HepG2 (cell line): Measurements from ENCODE around the gene ESRP2. TPM values are rescaled to one million over a fixed set of nuclear protein-coding genes. Genes with fewer than 3 reads are reported as not detected.

Source experiments
- ATAC-seq: fragments of 200-7000 bp; cut with Tn5 transposase; 3 replicates; pipeline ENCODE4 v1.9.1; 2020; ENCODE audit warnings: mild to moderate bottlenecking, moderate library complexity
- Bru-seq: library from RNA; stranded (reverse); fragments of 400-500 nt; gene quantifications from one replicate; lab custom pipeline; 2021; lab: Mats Ljungman, UMichigan
- BruChase-seq, 2 experiments: library from RNA; stranded (reverse); fragments of 400-500 nt; gene quantifications; one replicate each; lab custom pipeline; 2021; lab: Mats Ljungman, UMichigan
- BruUV-seq: library from RNA; stranded (reverse); fragments of 400-500 nt; replicated peaks from 2 replicates; lab custom pipeline; 2021; lab: Mats Ljungman, UMichigan
- CTCF ChIA-PET: fragments of 300-600 bp; formaldehyde crosslinking; extraction: SDS; loops from one replicate; lab custom pipeline; 2021; ENCODE audit warnings: low total read pairs, inconsistent platforms, low intra/inter-chr PET ratio; lab: Yijun Ruan, JAX
- POLR2A ChIA-PET: fragments of 350-600 bp; sonication (Branson Sonifier 250); formaldehyde crosslinking; loops from one replicate; lab custom pipeline; 2020; ENCODE audit warnings: antibody characterized with exemption, inconsistent platforms; lab: Yijun Ruan, JAX
- DNase-seq: peaks from one replicate; pipeline ENCODE4 v3.0.0-alpha.2; 2015; ENCODE audit warnings: low spot score
- FAIRE-seq: peaks from 3 replicates; lab custom pipeline; 2011; peaks lifted over from hg19 to GRCh38; lab: Jason Lieb, UNC
- H2AFZ ChIP-seq: one replicate; pipeline ENCODE4 v1.6.1; 2011; ENCODE audit warnings: low read length, inconsistent platforms
- H3K27ac ChIP-seq: fragments of 300-600 bp; 3 replicates; pipeline ENCODE4 v1.8.0; 2011; ENCODE audit warnings: mixed run types, mild to moderate bottlenecking, mixed read lengths, low read length, inconsistent platforms; ENCODE audit not compliant: insufficient read depth; ENCODE audit errors: extremely low read length
- H3K27me3 ChIP-seq, 2 experiments: fragments of 200-600 bp in 1 of 2; 2 replicates in 1 of 2; 3 replicates in 1 of 2; pipeline versions ENCODE4 v1.6.0 to v1.8.0; 2011; ENCODE audit warnings: low read length in 2 of 2, mild to moderate bottlenecking in 2 of 2, moderate library complexity in 2 of 2, inconsistent platforms in 1 of 2; ENCODE audit not compliant: insufficient read depth in 2 of 2, control insufficient read depth in 1 of 2
- H3K36me3 ChIP-seq, 2 experiments: fragments of 200-600 bp in 1 of 2; replicated peaks in 1 of 2; 2 replicates in 1 of 2; 3 replicates in 1 of 2; pipeline versions ENCODE4 v1.5.1 to v1.8.0; 2011; ENCODE audit warnings: low read length in 2 of 2, inconsistent platforms in 1 of 2; ENCODE audit not compliant: insufficient read depth in 2 of 2, control insufficient read depth in 1 of 2
- H3K4me1 ChIP-seq: 2 replicates; pipeline ENCODE4 v1.5.1; 2012; ENCODE audit warnings: low read length, inconsistent platforms; ENCODE audit not compliant: insufficient read depth
- H3K4me2 ChIP-seq: 2 replicates; pipeline ENCODE4 v1.6.0; 2011; ENCODE audit warnings: low read depth, low read length, inconsistent platforms
- H3K4me3 ChIP-seq, 3 experiments: fragments of 200-600 bp in 1 of 3; sonication (generic), shearing (Covaris generic) in 1 of 3; replicated peaks in 1 of 3; 2 replicates each; pipeline ENCODE4 v1.5.1; 2011 to 2016; ENCODE audit warnings: low read length in 3 of 3, inconsistent platforms in 2 of 3, low read depth in 2 of 3, mild to moderate bottlenecking in 2 of 3, control low read depth in 1 of 3, mixed read lengths in 1 of 3; ENCODE audit not compliant: insufficient read depth in 1 of 3
- H3K79me2 ChIP-seq: one replicate; pipeline ENCODE4 v1.6.1; 2011; ENCODE audit warnings: low read length, inconsistent platforms; ENCODE audit not compliant: insufficient read depth
- H3K9ac ChIP-seq: 2 replicates; pipeline ENCODE4 v1.6.0; 2011; ENCODE audit warnings: mild to moderate bottlenecking, low read depth, low read length, inconsistent platforms; ENCODE audit not compliant: insufficient read depth
- H3K9me3 ChIP-seq: 2 replicates; pipeline ENCODE4 v1.5.1; 2012; ENCODE audit warnings: mild to moderate bottlenecking, low read length
- H4K20me1 ChIP-seq: 2 replicates; pipeline ENCODE4 v1.6.0; 2011; ENCODE audit warnings: inconsistent platforms, mild to moderate bottlenecking, low read length, moderate library complexity; ENCODE audit not compliant: insufficient read depth
- DBP ChIP-seq: sonication (generic); formaldehyde crosslinking; IDR thresholded peaks from 2 replicates; pipeline ENCODE4 v1.4.0; 2020; ENCODE audit warnings: missing genetic modification reagents; ENCODE audit errors: not compliant biosample characterization
- GFI1 ChIP-seq: sonication (generic); formaldehyde crosslinking; IDR thresholded peaks from 2 replicates; pipeline ENCODE4 v1.5.0; 2020; ENCODE audit warnings: missing genetic modification reagents, mild to moderate bottlenecking, borderline replicate concordance
- GZF1 ChIP-seq: sonication (generic); formaldehyde crosslinking; IDR thresholded peaks from 2 replicates; pipeline ENCODE4 v1.5.1; 2020; ENCODE audit warnings: mild to moderate bottlenecking, missing genetic modification reagents
- NONO ChIP-seq, 2 experiments: fragments of 450-650 bp in 1 of 2; sonication (generic) in 1 of 2; formaldehyde crosslinking in 1 of 2; IDR thresholded peaks in 1 of 2; conservative IDR thresholded peaks in 1 of 2; 2 replicates each; pipeline versions ENCODE4 v1.6.1 to v1.8.0; 2017 to 2022; ENCODE audit warnings: mild to moderate bottlenecking in 1 of 2, missing genetic modification reagents in 1 of 2, moderate library complexity in 1 of 2
- RARA ChIP-seq: IDR thresholded peaks from 2 replicates; pipeline ENCODE4 v1.6.1; 2016; ENCODE audit warnings: missing genetic modification reagents, missing compliant biosample characterization
- SKI ChIP-seq: fragments of 450-650 bp; IDR thresholded peaks from one replicate; pipeline ENCODE4 v1.6.1; 2018; ENCODE audit warnings: mild to moderate bottlenecking; ENCODE audit not compliant: partially characterized antibody
- SRF ChIP-seq: IDR thresholded peaks from 2 replicates; pipeline ENCODE4 v1.6.1; 2011; ENCODE audit warnings: mild to moderate bottlenecking, low read depth, low read length, moderate library complexity
- TFAP4 ChIP-seq: sonication (generic); IDR thresholded peaks from 2 replicates; pipeline ENCODE4 v1.6.1; 2016; ENCODE audit warnings: low read depth, borderline replicate concordance
- ZBTB1 ChIP-seq: sonication (generic); formaldehyde crosslinking; IDR thresholded peaks from 2 replicates; pipeline ENCODE4 v1.4.0; 2020; ENCODE audit warnings: missing genetic modification reagents, borderline replicate concordance
- ZNF329 ChIP-seq: sonication (generic); formaldehyde crosslinking; IDR thresholded peaks from 2 replicates; pipeline ENCODE4 v1.9.0; 2021; ENCODE audit warnings: low read depth, mild to moderate bottlenecking, missing genetic modification reagents
- ZNF740 ChIP-seq: sonication (generic); formaldehyde crosslinking; IDR thresholded peaks from 2 replicates; pipeline ENCODE4 v1.4.0; 2020; ENCODE audit warnings: missing genetic modification reagents
- ZNF777 ChIP-seq: sonication (generic); formaldehyde crosslinking; IDR thresholded peaks from 2 replicates; pipeline ENCODE4 v1.4.0; 2020; ENCODE audit warnings: missing genetic modification reagents
- ZNF841 ChIP-seq: sonication (generic); formaldehyde crosslinking; IDR thresholded peaks from 2 replicates; pipeline ENCODE4 v1.8.1; 2023; ENCODE audit warnings: missing genetic modification reagents, borderline replicate concordance
- whole genome bisulfite sequencing: methylation state at CpG from one replicate; pipeline ENCODE4 v1.1.6; 2017; ENCODE audit warnings: low lambda C conversion rate; 5-methylcytosine and 5-hydroxymethylcytosine counted together
- in situ Hi-C: cut with HindIII; loops from 2 replicates; pipeline ENCODE4 v1.10.0; 2017; ENCODE audit warnings: low pct_unique_long_range_greater_than_20kb; ENCODE audit not compliant: extremely low pct_ligation_motif_present
- intact Hi-C: fragments of 100-400 bp; cut with micrococcal nuclease; formaldehyde crosslinking; loops from one replicate; pipeline ENCODE4 v1.10.0; 2022; ENCODE audit not compliant: unreplicated experiment
- long read RNA-seq, 2 experiments: library from RNA in 1 of 2; library from polyadenylated mRNA in 1 of 2; stranded (forward) in 1 of 2; unstranded in 1 of 2; transcript quantifications; one replicate each; pipeline ENCODE4 v2.0.0, GENCODE V29; 2019 to 2022
- polyA minus RNA-seq, 3 experiments: library from RNA; depleted of rRNA, polyadenylated mRNA; stranded (reverse); fragments of >200 nt; gene quantifications; 2 replicates each; pipeline ENCODE4 v1.2.3, GENCODE V29; 2011; ENCODE audit warnings: low replicate concordance in 1 of 3
- polyA plus RNA-seq, 8 experiments: library from polyadenylated mRNA; depleted of rRNA in 3 of 8; stranded (reverse) in 7 of 8; unstranded in 1 of 8; fragments of >200 nt; fragmentation: Illumina TruSeq in 4 of 8; extraction: Trizol in 4 of 8; gene quantifications; 2 replicates each; pipeline versions ENCODE4 v1.2.1 to v1.2.3, GENCODE V29; 2011 to 2016; ENCODE audit warnings: low read depth in 4 of 8, missing spikeins in 1 of 8, mixed read lengths in 1 of 8; ENCODE audit not compliant: insufficient read depth in 1 of 8
- total RNA-seq, 5 experiments: library from RNA; depleted of rRNA; stranded (reverse); fragments of >200 nt; fragmentation: Illumina TruSeq; extraction: Trizol; gene quantifications; 2 replicates each; pipeline ENCODE4 v1.2.3, GENCODE V29; 2016; ENCODE audit warnings: low read depth in 1 of 5
- TF ChIP-seq, protein P1 (sequence below), 2 experiments: sonication (generic) in 1 of 2; formaldehyde crosslinking in 1 of 2; IDR thresholded peaks; 2 replicates each; pipeline versions ENCODE4 v1.4.0 to v1.6.1; 2018 to 2020; ENCODE audit warnings: missing genetic modification reagents in 2 of 2, borderline replicate concordance in 1 of 2, low read depth in 1 of 2, mild to moderate bottlenecking in 1 of 2, missing biosample characterization in 1 of 2

The ESRP2 gene
- total RNA-seq (2016; rRNA removed; fragmentation: Illumina TruSeq; extraction: Trizol), result 17.1 and 21.1 TPM in 2 replicates
- total RNA-seq (2016; cell fraction: cytosol; rRNA removed; fragmentation: Illumina TruSeq; extraction: Trizol; ENCODE audit: low read depth), result 6.8 and 7.6 TPM in 2 replicates
- total RNA-seq (2016; cell fraction: insoluble cytoplasmic fraction; rRNA removed; fragmentation: Illumina TruSeq; extraction: Trizol), result 14.0 and 20.2 TPM in 2 replicates
- total RNA-seq (2016; cell fraction: membrane; rRNA removed; fragmentation: Illumina TruSeq; extraction: Trizol), result 8.4 and 9.8 TPM in 2 replicates
- total RNA-seq (2016; cell fraction: nucleus; rRNA removed; fragmentation: Illumina TruSeq; extraction: Trizol), result 30.8 and 33.0 TPM in 2 replicates
- polyA plus RNA-seq (2011; rRNA removed), result 32.4 and 36.3 TPM in 2 replicates
- 15.3 and 21.4 TPM in 2 replicates for polyA plus RNA-seq (2011; cell fraction: cytosol; rRNA removed)
- polyA plus RNA-seq (2011; cell fraction: nucleus; rRNA removed), result 149 and 178 TPM in 2 replicates
- polyA plus RNA-seq (2012), result 22.9 and 25.0 TPM in 2 replicates
- 1.9 and 2.0 TPM in 2 replicates for polyA plus RNA-seq (2016; cell fraction: cytosol; fragmentation: Illumina TruSeq; extraction: Trizol; ENCODE audit: low read depth)
- 20.9 and 25.3 TPM in 2 replicates for polyA plus RNA-seq (2016; cell fraction: insoluble cytoplasmic fraction; fragmentation: Illumina TruSeq; extraction: Trizol; ENCODE audit: low read depth)
- 6.3 and 6.7 TPM in 2 replicates for polyA plus RNA-seq (2016; cell fraction: membrane; fragmentation: Illumina TruSeq; extraction: Trizol; ENCODE audit: low read depth)
- 75.9 and 77.2 TPM in 2 replicates for polyA plus RNA-seq (2016; cell fraction: nucleus; fragmentation: Illumina TruSeq; extraction: Trizol; ENCODE audit: insufficient read depth, low read depth)
- 91.8 and 102 TPM in 2 replicates for polyA minus RNA-seq (2011; rRNA and poly(A)+ RNA removed; ENCODE audit: low replicate concordance)
- 22.4 and 22.8 TPM in 2 replicates for polyA minus RNA-seq (2011; cell fraction: cytosol; rRNA and poly(A)+ RNA removed)
- polyA minus RNA-seq (2011; cell fraction: nucleus; rRNA and poly(A)+ RNA removed), result 79.8 and 79.9 TPM in 2 replicates
- Bru-seq, nascent RNA, result percentile 84 among the genes with signal in this experiment
- percentile 91 among the genes with signal in this experiment for BruChase-seq, experiment 1, labeled RNA remaining after a 6-hour chase
- BruChase-seq, experiment 2, labeled RNA remaining after a 2-hour chase, result percentile 90 among the genes with signal in this experiment
- long read RNA-seq, experiment 1, partial matches to known transcripts, result 5 of 10 reads
- long read RNA-seq, experiment 1, other reads (novel, unspliced or antisense), result 3 of 10 reads
- long read RNA-seq, experiment 2, transcript ESRP2-202 (15 exons, 3,793 nt), result major isoform, 27 of 77 reads
- long read RNA-seq, experiment 2, partial matches to known transcripts, result 29 of 77 reads
- long read RNA-seq, experiment 2, other reads (novel, unspliced or antisense), result 21 of 77 reads

DNA sequence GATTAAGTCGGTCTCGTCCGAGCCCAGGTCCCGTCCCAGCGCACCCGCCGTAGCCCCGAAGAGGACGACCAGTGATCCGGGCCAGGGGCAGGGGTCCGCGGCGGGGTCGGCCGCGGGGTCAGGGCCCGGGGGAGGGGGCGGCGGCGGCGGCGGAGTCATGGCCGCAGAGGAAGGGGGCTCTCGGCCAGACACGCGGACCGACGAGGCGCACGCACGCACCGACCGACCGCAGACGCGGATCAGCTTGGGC, at the start of gene ESRP2:
Gene ESRP2 (minus strand): TSS at position 241 of the 250 bp plus-strand sequence. CDS start 82 bp downstream, at position 159.
- peaks cover 20 to 25% of the 10 kb centered on the region in 2 experiments for H3K36me3 ChIP-seq
- ChIA-PET POLR2A (interaction anchor here (1.0 to 5.6 kb wide), 14 partner anchors 9 to 270 kb away, joined by 3 to 100 read pairs (median 20); partner anchors contain the start of genes NFATC3, PLA2G15, PRMT7 and SLC7A6), CTCF (no interaction called here)
- no peaks in the 10 kb centered on the region; a peak in 1 of 5 replicates for H3K27me3 ChIP-seq
- no peaks in the 10 kb centered on the region for H3K9me3 ChIP-seq
- H4K20me1 ChIP-seq, result peaks cover 27% of the 10 kb centered on the region
- intact Hi-C loops (loop anchor here (2.0 kb wide), 1 partner anchor 29 kb away; the partner anchor contains the start of gene SLC7A6), in situ Hi-C loops (loop anchor here (10.0 kb wide), 1 partner anchor 151 kb away; the partner anchor contains the start of gene NFATC3)
- peak within 1 kb of the TSS; percentile 99 for H3K4me2 ChIP-seq
- no peak for FAIRE-seq
- no CpG with 5 or more reads among the region's 36 CpGs for WGBS
- H2AFZ ChIP-seq, result no peak within 1 kb of the TSS
- no TSS peak for BruUV-seq
- H3K79me2 ChIP-seq, result peaks cover 29% of the 10 kb centered on the region
- no peak for ATAC-seq
- DNase-seq, result no peak
- peaks cover 38% of the 10 kb centered on the region for H3K4me1 ChIP-seq
- peak within 1 kb of the TSS; percentile 85 for H3K27ac ChIP-seq
- H3K9ac ChIP-seq, result peak within 1 kb of the TSS; percentile 85
- peak within 1 kb of the TSS; percentile 66 to 94 (median 93) for H3K4me3 ChIP-seq
- TF ChIP-seq ZNF740 (CRISPR knock-in tag) (no peak), ZBTB1 (CRISPR knock-in tag) (0 out of 2 replicates have a peak, but pooled peaks have one; percentile 14), ZNF841 (CRISPR knock-in tag) (no peak), RARA (no peak), SRF (no peak), GFI1 (CRISPR knock-in tag) (no peak), NONO (IDR thresholded peaks at IDR 0.05) (no peak), NONO (CRISPR knock-in tag; conservative IDR thresholded peaks at IDR 0.05) (peak; percentile 17; the same call in 1 of the 2 replicates), ZNF777 (CRISPR knock-in tag) (peak; percentile 84), ZNF329 (CRISPR knock-in tag) (no peak), TFAP4 (no peak), DBP (CRISPR knock-in tag) (peak; percentile 25), GZF1 (CRISPR knock-in tag) (0 out of 2 replicates have a peak, but pooled peaks have one; percentile 5), SKI (no peak)
- TF ChIP-seq, protein P1, sequence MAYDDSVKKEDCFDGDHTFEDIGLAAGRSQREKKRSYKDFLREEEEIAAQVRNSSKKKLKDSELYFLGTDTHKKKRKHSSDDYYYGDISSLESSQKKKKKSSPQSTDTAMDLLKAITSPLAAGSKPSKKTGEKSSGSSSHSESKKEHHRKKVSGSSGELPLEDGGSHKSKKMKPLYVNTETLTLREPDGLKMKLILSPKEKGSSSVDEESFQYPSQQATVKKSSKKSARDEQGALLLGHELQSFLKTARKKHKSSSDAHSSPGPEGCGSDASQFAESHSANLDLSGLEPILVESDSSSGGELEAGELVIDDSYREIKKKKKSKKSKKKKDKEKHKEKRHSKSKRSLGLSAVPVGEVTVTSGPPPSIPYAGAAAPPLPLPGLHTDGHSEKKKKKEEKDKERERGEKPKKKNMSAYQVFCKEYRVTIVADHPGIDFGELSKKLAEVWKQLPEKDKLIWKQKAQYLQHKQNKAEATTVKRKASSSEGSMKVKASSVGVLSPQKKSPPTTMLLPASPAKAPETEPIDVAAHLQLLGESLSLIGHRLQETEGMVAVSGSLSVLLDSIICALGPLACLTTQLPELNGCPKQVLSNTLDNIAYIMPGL (CRISPR knock-in tag; IDR thresholded peaks at IDR 0.05; ENCODE audit: borderline replicate concordance in 1 of 2, low read depth in 1 of 2), result 0 out of 4 replicates have a peak, but pooled peaks have one; percentile 4 to 12
